ENCODE data around the gene ITPRID1.

Gene ITPRID1

DNA sequence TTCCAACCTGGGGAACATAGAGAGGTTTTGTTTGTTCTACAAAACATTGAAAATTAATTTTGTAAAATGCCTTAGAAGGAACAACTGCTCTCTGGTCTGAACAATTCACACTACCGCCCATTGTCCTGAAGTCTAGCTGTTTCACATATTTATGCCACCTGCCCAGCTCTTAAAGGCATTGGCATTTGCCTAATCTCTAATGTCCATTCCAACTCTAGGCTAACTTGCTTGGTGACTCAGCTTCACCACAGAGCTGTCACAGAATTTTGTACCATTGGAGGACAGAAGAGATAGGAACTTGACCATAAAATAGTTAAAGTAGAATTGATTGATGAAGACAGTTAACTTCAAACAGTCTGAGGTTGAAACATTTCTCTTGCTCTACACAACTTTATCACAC is 119.6 kb downstream of the ITPRID1 start:
- no peak for DNase-seq (ENCODE audit: low read depth in 1 of 2, low spot score in 1 of 2)

DNA sequence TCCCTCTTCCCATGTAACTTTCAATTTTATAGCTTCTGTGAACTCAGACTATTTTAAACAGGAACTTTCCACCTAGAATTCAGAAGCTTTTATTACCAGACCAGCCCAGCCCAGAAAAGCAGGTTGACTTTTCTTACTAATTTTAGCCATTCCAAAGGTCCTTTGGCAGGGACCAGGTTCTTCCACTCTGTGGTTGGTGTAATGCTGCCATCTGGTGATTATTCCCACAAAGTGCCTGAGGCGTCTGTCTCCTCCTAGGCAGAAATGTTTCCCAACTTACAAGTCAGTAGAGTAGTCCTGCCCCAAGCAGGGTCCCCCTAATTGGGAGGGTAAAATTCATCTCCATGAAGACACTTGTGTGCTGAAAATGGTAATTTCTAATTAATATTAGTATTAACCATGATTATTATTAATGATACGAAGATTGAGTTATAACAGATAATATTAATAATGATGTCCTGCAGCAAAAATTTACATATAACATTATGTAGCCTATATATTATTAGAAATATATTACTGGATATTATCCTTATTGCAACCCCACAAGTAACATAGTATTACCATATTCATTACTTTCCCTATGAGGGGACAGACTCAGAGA is 120.1 kb downstream of the ITPRID1 start:
- no peak for DNase-seq (ENCODE audit: low read depth in 1 of 2, low spot score in 1 of 2)

DNA sequence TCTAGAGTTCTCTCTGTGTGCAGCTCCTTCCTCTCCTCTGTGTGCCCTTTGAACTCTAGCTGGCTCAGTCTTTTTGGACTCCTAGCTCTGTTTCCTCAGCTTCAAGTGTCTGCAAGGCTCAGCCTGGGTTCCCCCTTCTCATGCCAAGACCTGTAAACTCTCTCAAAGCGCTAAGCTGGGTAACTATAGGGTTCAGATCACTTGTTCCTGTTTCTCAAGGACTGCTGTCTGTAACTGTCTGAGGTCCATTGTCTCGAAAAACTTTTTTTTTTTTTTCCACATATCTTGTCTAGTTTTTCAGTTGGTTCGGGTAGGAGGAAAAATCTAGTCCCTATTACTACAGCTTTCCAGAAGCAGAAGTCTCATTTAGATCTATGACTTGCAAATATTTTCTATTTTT is 126.5 kb downstream of the ITPRID1 start:
- no peak for DNase-seq (ENCODE audit: low read depth in 1 of 2, low spot score in 1 of 2)

DNA sequence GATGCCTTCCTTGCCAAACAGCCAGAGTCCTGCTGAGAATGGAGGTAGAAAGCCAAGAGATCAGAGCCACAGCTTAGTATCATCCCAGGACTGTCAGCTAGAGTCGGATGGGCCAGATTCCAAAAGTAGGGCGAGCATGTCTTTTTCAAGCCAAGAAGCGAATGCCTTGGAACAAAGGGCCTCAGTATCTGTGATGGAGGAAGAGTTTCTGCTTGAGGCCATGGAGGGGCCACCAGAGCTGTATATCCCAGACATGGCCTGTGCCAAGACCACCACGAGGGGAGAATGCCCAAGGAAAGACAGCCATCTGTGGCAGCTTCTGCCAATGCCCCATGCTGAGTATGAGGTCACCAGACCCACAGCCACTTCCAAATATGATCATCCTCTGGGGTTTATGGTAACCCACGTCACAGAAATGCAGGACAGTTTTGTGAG is 128.8 kb downstream of the ITPRID1 start:
- no peak for DNase-seq (ENCODE audit: low read depth in 1 of 2, low spot score in 1 of 2)

DNA sequence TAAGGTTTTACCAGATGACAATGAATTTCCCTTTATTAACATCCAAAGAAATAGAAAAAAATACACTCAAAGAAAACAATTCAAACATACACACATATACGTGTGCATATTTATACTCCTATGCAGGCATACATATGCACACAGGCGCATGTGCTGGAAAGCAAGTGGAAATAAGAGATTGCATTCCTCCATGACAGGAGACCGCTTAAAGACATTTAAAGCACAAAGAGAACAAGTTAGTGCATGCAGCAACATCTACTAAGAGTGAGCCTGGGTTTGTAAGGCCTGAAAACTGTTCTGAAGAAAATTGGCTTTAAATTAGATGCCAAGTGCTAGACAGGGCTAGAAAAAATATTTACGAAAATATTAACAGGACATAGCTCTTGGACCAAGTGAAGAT is 133.1 kb downstream of the ITPRID1 start:
- DNase-seq (ENCODE audit: low read depth in 1 of 2, low spot score in 1 of 2): no peak

DNA sequence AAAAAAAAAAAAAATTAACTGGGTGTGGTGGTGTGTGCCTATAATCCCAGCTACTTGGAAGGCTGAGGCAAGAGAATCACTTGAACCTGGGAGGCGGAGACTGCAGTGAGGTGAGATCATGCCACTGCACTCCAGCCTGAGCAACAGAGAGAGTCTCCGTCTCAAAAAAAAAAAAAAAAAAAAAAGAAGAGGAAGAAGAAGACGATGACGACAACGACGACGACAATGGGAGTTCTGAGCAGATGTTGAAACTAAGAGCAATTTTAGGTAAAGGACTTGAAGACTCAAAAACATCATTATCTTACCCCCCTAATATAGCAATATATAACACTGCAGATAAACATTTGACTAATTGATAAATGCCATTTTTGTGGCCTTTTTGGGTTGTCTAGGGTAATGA is 133.6 kb downstream of the ITPRID1 start:
- no peak for DNase-seq (ENCODE audit: low read depth in 1 of 2, low spot score in 1 of 2)

DNA sequence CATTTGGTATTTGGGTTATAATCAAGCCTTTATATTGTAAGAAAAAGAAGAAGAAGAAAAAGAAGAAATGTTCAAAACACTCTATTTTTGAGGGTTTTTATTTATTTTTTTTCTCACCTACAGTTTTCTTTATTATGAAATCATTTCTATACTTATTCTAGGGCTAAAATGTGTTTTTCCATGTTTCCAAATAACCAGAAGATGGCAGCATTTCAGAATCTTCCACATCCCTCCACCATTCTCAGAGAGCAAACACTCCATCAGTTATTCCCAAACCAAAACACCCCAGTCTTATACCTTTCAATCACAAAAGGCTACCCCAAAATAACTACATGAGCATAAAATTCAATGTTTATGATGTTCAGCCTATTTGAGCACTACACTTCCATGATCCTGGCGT is 134.4 kb downstream of the ITPRID1 start:
- no peak for DNase-seq (ENCODE audit: low read depth in 1 of 2, low spot score in 1 of 2)

DNA sequence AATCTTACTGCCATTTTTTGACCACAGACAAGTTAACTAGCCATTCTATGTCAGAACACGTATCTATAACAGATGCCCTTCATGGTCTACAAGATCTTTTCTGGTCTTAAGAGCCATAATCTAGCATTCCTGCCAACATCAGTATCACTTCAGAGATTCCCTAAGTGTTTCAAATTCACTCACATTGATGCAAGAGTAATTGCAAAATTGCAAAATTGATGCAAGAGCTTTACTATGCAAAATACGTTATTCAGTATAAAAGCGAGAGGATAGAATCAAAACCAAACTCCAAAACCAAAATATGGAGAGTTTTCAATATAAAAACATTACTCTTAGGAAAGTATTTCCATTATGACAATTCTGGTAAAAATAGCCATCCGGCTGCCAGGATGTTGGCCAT is 135.0 kb downstream of the ITPRID1 start:
- DNase-seq (ENCODE audit: low read depth in 1 of 2, low spot score in 1 of 2): no peak

DNA sequence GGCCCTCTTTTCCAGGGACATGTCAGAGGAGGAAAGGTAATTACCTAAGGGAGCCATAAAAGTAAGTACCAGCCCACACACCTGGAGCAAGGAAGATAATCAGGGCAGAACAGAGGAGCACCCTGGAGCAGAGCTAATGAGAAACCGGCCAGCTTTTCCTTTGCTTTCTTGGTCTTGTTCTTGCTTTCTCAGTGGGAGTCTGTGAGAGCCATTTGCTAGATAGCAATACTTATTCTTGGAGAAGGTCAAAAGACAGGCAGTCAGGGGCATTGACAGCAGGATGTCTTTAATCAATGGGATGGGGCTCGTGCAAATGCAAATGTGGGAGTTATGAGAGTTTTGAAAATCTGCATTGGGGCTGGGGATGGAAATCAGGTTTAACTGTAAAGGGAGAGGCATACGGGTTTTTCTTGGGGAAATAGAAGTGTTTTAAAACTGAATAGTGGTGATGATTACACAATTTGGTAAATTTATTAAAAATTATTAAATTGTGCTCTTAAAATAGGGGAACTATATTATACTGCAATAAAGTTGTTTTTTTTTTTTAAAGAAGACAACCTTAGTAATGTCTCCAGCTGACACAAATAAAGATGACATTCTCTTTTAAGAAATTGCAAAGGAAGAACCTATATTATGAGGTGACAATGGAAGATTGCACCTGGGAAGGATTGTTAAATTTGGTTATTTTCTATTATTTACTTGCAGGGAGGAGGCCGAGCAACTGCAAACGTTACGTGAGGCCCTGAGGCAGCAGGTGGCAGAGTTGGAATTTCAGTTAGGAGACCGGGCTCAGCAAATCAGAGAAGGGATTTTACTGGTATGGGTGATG is 137.6 kb downstream of the ITPRID1 start:
- DNase-seq (ENCODE audit: low read depth in 1 of 2, low spot score in 1 of 2): no peak

DNA sequence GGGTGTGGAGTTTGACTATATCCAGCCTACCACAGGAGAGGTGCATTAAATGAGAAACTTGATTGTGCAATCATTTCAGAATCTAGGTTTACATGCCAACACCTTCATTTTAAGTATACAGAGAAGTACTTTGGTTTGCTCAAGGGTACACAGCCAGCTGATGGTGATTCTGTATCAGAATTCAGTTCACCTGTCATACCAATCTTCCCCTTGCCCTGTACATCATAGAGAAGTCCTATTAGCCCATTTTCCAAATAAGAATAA is 138.1 kb downstream of the ITPRID1 start:
- DNase-seq (ENCODE audit: low read depth in 1 of 2, low spot score in 1 of 2): no peak

DNA sequence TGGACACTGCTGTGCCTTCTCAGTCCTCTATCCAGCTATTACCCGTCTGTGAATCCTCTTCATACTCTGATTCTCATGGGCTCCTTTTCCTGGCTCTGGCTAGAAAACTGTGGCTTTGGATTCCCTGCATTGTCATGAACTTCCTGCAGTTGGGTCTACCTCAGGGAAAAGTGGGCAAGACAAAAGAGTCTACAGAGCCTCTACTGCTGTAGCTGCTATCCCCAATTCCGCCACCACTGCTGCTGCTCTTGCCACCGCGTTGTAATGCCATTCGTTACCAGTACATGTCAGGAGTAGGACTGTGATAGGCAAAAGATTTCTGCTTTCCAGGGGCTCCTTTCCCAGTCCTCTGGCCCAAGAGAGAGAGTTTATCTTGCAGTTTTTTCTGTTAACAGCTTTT is 149.2 kb downstream of the ITPRID1 start:
- no peak for DNase-seq (ENCODE audit: low read depth in 1 of 2, low spot score in 1 of 2)

DNA sequence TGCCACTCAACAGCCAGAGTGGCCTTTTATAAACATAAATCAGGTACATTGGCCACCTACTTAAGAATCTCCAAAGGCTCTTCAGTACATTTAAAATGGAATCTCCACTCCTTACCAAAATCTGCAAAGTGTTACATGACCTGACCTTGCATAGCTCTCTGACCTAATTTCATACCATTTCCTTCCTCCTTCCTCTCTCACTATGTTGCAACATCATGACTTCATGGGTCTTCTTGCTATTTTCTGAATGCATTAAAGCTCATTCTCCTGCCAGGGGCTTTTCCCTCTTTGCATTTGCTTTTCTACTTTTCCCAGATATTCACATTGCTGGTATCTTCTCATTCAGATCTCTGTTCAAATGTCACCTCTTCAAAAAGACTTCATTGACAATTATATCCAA is 151.0 kb downstream of the ITPRID1 start:
- no peak for DNase-seq (ENCODE audit: low read depth in 1 of 2, low spot score in 1 of 2)

DNA sequence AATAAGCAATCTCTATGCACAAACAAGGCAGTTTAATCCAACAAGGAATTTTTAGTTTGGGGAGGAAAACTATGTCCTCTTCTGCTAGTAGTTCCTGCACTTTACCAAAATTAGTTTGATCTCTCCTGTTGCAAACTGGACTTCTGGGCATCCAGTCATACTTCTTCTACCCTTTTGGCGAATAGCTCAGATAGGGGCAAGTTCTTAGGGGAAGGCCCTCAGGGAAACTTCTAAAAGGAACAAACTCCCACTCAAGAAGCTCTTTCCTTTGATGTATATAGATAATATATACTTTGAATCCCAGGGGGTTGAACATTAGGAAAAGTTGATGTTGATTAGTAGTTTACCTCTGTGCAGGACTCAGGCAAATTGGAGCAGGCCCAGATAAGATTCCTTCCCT is 151.7 kb downstream of the ITPRID1 start:
- no peak for DNase-seq (ENCODE audit: low read depth in 1 of 2, low spot score in 1 of 2)

DNA sequence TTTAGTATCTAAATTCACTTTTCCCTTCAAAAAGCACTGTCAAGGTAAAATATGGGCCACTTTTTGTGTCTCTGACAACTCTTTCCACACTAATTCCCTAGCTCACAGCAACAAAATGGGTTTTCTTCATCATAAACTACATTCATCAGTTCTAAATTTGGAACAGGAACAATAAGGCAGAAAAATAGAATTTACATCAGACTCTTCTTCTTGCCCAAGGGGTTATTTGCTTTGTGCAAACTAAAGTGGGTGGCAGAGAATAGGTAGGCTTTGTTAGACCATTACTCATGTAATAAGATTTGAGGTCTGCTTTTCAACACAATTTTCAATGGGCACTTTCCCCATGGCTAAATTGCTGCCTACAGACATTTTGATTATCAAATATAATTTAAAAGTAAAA is 155.6 kb downstream of the ITPRID1 start:
- DNase-seq (ENCODE audit: low read depth in 1 of 2, low spot score in 1 of 2): no peak

DNA sequence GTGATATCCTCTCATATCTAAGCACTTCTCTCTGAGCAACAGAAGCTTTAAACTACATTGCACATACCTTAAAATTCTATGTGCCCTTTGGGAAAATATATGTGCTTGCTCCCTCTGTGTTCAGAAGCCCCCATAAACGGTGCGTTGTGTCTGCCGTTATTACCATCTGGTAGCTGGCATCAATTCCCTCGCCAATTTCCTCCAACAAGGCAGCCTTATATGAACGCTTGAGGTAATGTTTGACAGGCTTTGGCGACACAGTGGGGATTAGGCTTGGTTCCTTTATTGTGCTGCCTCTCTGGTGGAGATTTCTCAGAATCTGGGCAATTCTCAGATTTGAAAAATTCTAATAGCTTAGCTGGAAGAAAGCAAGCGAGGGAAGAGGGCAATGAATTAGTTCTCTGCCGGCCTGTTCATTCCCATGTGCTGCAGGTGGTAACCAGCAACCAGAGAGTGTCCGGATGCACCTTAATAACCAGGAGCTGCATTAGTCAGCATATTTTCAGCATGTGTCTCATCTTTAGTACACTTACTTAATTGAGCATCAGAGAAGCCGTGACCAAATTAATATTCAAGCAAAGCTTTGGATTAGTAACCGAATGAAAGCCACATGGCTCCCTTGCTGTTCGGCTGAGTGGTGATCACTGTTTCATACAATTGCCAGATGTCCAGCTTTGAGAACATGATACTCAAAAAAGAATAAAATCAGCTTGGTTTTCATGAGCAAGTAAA is 165.8 kb downstream of the ITPRID1 start:
- no peak for DNase-seq (ENCODE audit: low read depth in 1 of 2, low spot score in 1 of 2)

DNA sequence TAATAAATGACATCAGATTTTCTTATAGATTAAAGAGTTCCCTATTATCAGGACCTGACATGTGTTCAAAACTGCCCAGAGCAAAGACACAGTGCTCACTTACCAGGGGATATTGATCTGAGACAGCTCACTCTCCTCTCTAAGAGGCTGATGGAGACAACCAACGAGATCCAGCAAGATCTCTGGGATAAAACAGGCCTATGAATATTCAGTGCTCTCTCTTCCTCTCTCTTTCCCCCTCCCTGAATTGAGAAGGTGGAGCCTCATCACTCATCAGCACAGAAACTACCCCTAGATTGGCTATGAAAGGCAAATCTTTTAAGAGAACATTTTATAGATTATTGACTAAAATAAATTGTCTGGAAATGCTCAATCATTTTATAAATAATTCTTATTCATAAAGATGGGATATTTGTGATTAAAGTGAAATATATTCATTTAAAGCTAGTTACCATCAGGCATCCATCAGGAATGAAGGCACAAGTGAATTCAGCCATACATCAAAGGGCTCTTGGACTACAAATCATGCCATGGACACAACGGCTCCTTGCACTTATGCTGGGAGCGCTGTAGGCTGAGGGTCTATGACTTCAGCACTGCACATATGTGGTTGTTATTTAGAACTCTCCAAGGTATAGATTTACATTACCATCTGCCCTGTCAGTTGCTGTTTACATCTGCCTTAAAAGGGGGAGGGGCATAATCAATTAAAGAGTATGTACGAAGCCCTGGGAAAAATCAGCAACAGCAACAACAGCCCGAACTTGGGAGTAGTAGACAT is 169.7 kb downstream of the ITPRID1 start:
- DNase-seq (ENCODE audit: low read depth in 1 of 2, low spot score in 1 of 2): no peak

DNA sequence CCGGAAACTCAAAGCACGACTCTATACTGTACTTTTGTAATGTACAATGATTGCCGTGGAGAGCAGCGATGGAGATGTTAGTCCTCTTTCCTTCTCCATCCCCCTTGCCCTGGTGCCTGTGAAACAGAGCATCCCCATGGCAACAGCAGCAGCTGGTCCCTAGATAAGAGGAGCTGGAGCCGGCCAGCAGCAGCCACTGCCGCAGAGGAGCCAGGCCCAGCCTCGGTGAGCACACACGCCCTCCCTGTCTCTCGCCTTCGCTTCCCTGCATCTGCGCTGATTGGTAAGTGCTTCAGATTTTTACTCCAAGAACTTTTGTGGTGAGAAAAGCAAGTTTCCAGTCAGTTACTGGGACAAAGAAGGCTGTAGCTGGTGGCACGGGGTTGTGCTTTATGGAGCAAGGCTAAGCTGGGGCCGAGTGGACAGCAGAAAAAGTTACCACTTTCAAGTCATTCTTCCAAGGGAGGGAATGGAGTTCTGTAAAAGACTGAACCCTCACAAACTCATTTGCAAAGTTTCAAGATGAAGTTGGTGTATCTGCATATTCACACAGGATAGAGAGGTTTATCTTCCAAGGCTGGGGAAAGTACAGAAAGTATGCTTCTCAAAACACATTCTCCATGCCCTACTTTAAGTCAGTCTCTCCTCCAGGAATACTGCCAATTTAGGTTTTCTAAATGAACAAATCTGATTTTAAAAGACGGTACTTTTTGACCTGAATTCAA is 173.3 kb downstream of the ITPRID1 start, which contains the start of gene PPP1R17:
Gene PPP1R17, plus strand, starts transcription at position 192 of the 725 bp plus-strand sequence. CDS start 5,227 bp downstream, outside the sequence.
- DNase-seq (ENCODE audit: low read depth in 1 of 2, low spot score in 1 of 2): no peak

DNA sequence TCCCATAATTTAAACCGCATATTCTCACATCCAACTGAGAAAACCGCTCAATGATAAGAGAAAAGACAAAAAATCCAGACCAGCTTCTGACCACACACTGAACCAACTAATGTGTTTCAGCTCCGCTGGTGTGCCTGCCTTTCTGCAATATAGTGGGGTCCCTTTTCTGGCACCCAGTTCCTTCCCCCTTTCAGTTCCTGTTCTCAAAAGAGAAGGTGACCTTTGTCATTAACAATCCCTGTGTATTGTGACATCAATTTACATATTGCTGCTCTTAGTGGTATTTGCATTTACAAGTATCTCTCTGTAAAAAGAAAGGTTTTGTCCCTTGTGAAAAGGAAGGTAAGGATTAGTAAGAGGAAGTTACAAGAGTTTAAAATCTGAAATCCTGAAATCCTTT is 174.5 kb downstream of the ITPRID1 start:
- DNase-seq (ENCODE audit: low read depth in 1 of 2, low spot score in 1 of 2): no peak

DNA sequence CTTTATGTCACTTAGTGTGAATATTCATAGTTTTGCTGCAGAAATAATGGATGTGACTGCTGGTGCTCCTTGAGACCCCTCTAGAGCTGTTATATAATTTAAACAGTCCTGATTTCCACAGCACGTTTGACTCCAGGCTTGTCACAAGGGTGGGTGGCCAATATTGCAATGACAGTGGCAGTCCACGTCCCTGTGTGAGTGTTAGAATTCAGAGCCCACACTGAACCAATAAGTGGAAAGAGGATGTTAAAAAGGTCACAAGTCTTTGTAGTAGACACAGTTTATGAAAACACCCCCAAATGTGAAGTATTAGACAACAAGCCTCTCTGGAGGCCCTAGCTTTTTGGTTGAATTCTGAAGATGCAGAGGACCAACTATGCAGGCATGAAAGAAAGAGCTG is 175.1 kb downstream of the ITPRID1 start:
- DNase-seq (ENCODE audit: low read depth in 1 of 2, low spot score in 1 of 2): no peak

DNA sequence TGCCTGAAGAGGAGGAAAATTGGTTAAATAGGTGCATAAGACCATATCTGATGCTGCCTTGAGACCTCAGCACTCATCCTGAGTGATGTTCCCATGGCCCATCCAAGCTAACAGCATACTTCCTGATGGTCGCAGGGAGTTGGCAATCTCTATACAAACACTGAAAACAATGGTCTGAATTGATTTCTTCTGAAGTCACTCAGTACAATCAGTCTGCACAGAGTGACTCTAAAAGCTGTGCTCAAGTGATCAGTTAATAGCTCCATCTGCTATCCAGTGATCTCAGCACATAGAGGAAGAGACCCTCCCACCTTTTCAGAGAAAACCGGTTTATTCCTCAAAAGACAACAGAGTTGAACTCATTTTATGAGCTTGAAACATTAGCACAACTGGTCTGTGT is 177.0 kb downstream of the ITPRID1 start:
- DNase-seq (ENCODE audit: low read depth in 1 of 2, low spot score in 1 of 2): no peak

DNA sequence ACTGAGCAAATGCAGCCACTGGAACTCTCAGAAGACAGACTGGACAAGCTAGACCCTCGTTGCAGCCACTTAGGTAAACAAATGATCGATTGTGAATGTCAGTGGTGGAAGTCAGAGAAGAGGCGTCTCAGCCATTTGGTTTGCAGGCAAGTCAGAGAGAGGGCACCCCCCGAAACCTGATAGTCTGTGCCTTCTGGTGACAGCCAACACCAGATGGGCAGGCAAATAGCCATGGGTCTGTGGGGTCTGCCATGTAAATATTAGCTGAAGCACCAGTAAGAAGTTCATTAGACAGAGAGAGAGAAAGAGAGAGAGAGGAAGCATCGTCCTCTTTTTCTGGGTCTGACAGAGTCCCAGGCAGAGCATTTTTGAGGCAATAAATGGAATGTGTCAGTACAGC is 178.6 kb downstream of the ITPRID1 start:
- no peak for DNase-seq (ENCODE audit: low read depth in 1 of 2, low spot score in 1 of 2)

Measured in activated T-helper 1 cell treated with anti-CD3 and anti-CD28 coated beads, Interleukin-2, amount 50 U/mL, for 16 hours (primary cell).